GM23338 (cell line): ENCODE measurements around the gene THOC7. TPM values are rescaled to one million over a fixed set of nuclear protein-coding genes. Genes with fewer than 3 reads are reported as not detected.

Experiments used
- ATAC-seq: fragments of 200-7000 bp; cut with Tn5 transposase; 3 replicates; pipeline ENCODE4 v1.9.1; 2020
- DNase-seq: peaks from one replicate; pipeline ENCODE4 v3.0.0-alpha.2; 2015; ENCODE audit warnings: low spot score
- H2AFZ ChIP-seq: fragments of 200-600 bp; sonication (generic); 2 replicates; pipeline ENCODE4 v1.8.0; 2016; ENCODE audit warnings: antibody characterized with exemption, mild to moderate bottlenecking, moderate library complexity
- H3F3A ChIP-seq: fragments of 200-600 bp; sonication (generic); replicated peaks from 2 replicates; pipeline ENCODE4 v1.8.0; 2017; ENCODE audit warnings: antibody characterized with exemption, mixed run types, low read depth
- H3K27ac ChIP-seq: fragments of 200-600 bp; sonication (generic); 2 replicates; pipeline ENCODE4 v1.6.1; 2016; ENCODE audit warnings: low read depth
- H3K27me3 ChIP-seq: fragments of 200-600 bp; sonication (generic); 2 replicates; pipeline ENCODE4 v1.8.0; 2016; ENCODE audit warnings: mild to moderate bottlenecking, mixed run types, moderate library complexity; ENCODE audit not compliant: insufficient read depth
- H3K36me3 ChIP-seq: fragments of 200-600 bp; sonication (generic); 2 replicates; pipeline ENCODE4 v1.8.0; 2016; ENCODE audit warnings: mild to moderate bottlenecking; ENCODE audit not compliant: insufficient read depth
- H3K4me1 ChIP-seq: fragments of 200-600 bp; sonication (generic); 2 replicates; pipeline ENCODE4 v1.8.0; 2016; ENCODE audit warnings: mild to moderate bottlenecking, moderate library complexity; ENCODE audit not compliant: insufficient read depth
- H3K4me2 ChIP-seq: fragments of 200-600 bp; sonication (generic); 2 replicates; pipeline ENCODE4 v1.7.1; 2017; ENCODE audit warnings: mixed run types
- H3K4me3 ChIP-seq: fragments of 200-600 bp; sonication (generic); 2 replicates; pipeline ENCODE4 v1.6.1; 2016; ENCODE audit warnings: mixed run types
- H3K79me2 ChIP-seq: fragments of 200-600 bp; sonication (generic); replicated peaks from 2 replicates; pipeline ENCODE4 v1.8.0; 2017; ENCODE audit warnings: mild to moderate bottlenecking; ENCODE audit not compliant: insufficient read depth
- H3K9me2 ChIP-seq: fragments of 200-600 bp; sonication (generic); 2 replicates; pipeline ENCODE4 v1.8.0; 2017; ENCODE audit not compliant: insufficient read depth
- H4K20me1 ChIP-seq: fragments of 200-600 bp; sonication (generic); replicated peaks from 2 replicates; pipeline ENCODE4 v1.8.0; 2017; ENCODE audit warnings: mild to moderate bottlenecking; ENCODE audit not compliant: insufficient read depth
- H3K27ac Mint-ChIP-seq: 2 replicates; pipeline ENCODE4 v1.8.0; 2020; ENCODE audit warnings: inconsistent platforms, mild to moderate bottlenecking, moderate library complexity, mixed read lengths
- H3K27me3 Mint-ChIP-seq: 3 replicates; pipeline ENCODE4 v1.8.0; 2022; ENCODE audit warnings: low read depth, mild to moderate bottlenecking, moderate library complexity, mixed read lengths, inconsistent platforms; ENCODE audit not compliant: insufficient read depth, poor library complexity
- H3K36me3 Mint-ChIP-seq: 3 replicates; pipeline ENCODE4 v1.8.0; 2021; ENCODE audit warnings: low read depth, mild to moderate bottlenecking, inconsistent platforms, moderate library complexity, mixed read lengths
- H3K4me1 Mint-ChIP-seq: 3 replicates; pipeline ENCODE4 v1.8.0; 2020; ENCODE audit warnings: mild to moderate bottlenecking, inconsistent platforms, mixed read lengths
- H3K4me3 Mint-ChIP-seq: 3 replicates; pipeline ENCODE4 v1.8.0; 2021; ENCODE audit warnings: moderate library complexity, mild to moderate bottlenecking, inconsistent platforms, mixed read lengths
- H3K9me3 Mint-ChIP-seq: 3 replicates; pipeline ENCODE4 v1.8.0; 2020; ENCODE audit warnings: moderate library complexity, mild to moderate bottlenecking, inconsistent platforms, mixed read lengths
- JUNB ChIP-seq: IDR thresholded peaks from one replicate; pipeline ENCODE4 v1.6.1; 2016; ENCODE audit warnings: antibody characterized with exemption; ENCODE audit not compliant: unreplicated experiment
- NANOG ChIP-seq: IDR thresholded peaks from 2 replicates; pipeline ENCODE4 v1.6.1; 2016; ENCODE audit warnings: antibody characterized with exemption, borderline replicate concordance
- ZNF114 ChIP-seq: fragments of 250-450 bp; sonication (Bioruptor Pico); IDR thresholded peaks from 2 replicates; pipeline ENCODE4 v1.5.0; 2020; ENCODE audit warnings: mild to moderate bottlenecking, moderate library complexity
- ZNF462 ChIP-seq: fragments of 250-450 bp; sonication (Bioruptor Pico); IDR thresholded peaks from 2 replicates; pipeline ENCODE4 v1.5.0; 2020; ENCODE audit warnings: mild to moderate bottlenecking, moderate library complexity
- polyA plus RNA-seq: library from polyadenylated mRNA; unstranded; fragments of >200 nt; fragmentation: Nextera tagmentation; extraction: Ambion mirVana; gene quantifications from 2 replicates; pipeline ENCODE4 v1.2.1, GENCODE V29; 2016
- total RNA-seq: library from RNA; depleted of rRNA; stranded (reverse); fragments of >200 nt; shearing (Covaris generic); gene quantifications from 2 replicates; pipeline ENCODE4 v1.2.3, GENCODE V29; 2014
- TF ChIP-seq, protein P1 (sequence below): IDR thresholded peaks from one replicate; pipeline ENCODE4 v1.6.1; 2018; ENCODE audit warnings: antibody characterized with exemption; ENCODE audit not compliant: unreplicated experiment

THOC7 gene
- total and polyA plus RNA-seq, 2 experiments from 2014 or later = 53.9 to 166 TPM

GRCh38 chr3:63847718-63848450 is 15.7 kb downstream of the THOC7 start:
- H3K27me3 Mint-ChIP-seq = peaks cover 3% of the 10 kb centered on the region
- Histone ChIP-seq H3F3A (no peaks in the 10 kb centered on the region), H2AFZ (no peak overlapping the region), H3K27me3 (no peaks in the 10 kb centered on the region), H3K4me1 (peaks cover 23% of the 10 kb centered on the region), H3K4me3 (0 out of 2 replicates have a peak overlapping the region, but pooled peaks have one; percentile 9), H4K20me1 (no peaks in the 10 kb centered on the region), H3K79me2 (peaks cover 29% of the 10 kb centered on the region), H3K4me2 (peak overlapping the region; percentile 44; the same call in 1 of the 2 replicates), H3K36me3 (no peaks in the 10 kb centered on the region), H3K9me2 (no peaks in the 10 kb centered on the region), H3K27ac (peak overlapping the region; percentile 7; the same call in 1 of the 2 replicates)
- H3K36me3 Mint-ChIP-seq = 0 out of 3 replicates have a peak, but pooled peaks cover 3% of the 10 kb centered on the region
- peaks cover 31% of the 10 kb centered on the region for H3K4me1 Mint-ChIP-seq
- H3K27ac Mint-ChIP-seq = peak overlapping the region; percentile 29
- peak overlapping the region; percentile 27 for H3K4me3 Mint-ChIP-seq
- H3K9me3 Mint-ChIP-seq = peaks cover 3% of the 10 kb centered on the region; the same call in 1 of the 3 replicates
- TF ChIP-seq, protein P1, sequence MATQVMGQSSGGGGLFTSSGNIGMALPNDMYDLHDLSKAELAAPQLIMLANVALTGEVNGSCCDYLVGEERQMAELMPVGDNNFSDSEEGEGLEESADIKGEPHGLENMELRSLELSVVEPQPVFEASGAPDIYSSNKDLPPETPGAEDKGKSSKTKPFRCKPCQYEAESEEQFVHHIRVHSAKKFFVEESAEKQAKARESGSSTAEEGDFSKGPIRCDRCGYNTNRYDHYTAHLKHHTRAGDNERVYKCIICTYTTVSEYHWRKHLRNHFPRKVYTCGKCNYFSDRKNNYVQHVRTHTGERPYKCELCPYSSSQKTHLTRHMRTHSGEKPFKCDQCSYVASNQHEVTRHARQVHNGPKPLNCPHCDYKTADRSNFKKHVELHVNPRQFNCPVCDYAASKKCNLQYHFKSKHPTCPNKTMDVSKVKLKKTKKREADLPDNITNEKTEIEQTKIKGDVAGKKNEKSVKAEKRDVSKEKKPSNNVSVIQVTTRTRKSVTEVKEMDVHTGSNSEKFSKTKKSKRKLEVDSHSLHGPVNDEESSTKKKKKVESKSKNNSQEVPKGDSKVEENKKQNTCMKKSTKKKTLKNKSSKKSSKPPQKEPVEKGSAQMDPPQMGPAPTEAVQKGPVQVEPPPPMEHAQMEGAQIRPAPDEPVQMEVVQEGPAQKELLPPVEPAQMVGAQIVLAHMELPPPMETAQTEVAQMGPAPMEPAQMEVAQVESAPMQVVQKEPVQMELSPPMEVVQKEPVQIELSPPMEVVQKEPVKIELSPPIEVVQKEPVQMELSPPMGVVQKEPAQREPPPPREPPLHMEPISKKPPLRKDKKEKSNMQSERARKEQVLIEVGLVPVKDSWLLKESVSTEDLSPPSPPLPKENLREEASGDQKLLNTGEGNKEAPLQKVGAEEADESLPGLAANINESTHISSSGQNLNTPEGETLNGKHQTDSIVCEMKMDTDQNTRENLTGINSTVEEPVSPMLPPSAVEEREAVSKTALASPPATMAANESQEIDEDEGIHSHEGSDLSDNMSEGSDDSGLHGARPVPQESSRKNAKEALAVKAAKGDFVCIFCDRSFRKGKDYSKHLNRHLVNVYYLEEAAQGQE = no peak
- no peak for TF ChIP-seq JUNB
- TF ChIP-seq ZNF462 (CRISPR knock-in tag) = peak; percentile 45; the same call in 1 of the 2 replicates
- TF ChIP-seq ZNF114 (CRISPR knock-in tag) = no peak
- TF ChIP-seq NANOG = no peak
- ATAC-seq (peak; percentile 70), DNase-seq (peak; percentile 68)
